T-cell (primary cell): ENCODE results near the gene SUSD1. TPM values are rescaled to one million over a fixed set of nuclear protein-coding genes. Genes with fewer than 3 reads are reported as not detected.

Experiments
- ATAC-seq, 4 experiments: fragments of 200-7000 bp in 3 of 4; fragments of 150-1000 bp in 1 of 4; cut with Tn5 transposase; replicated peaks in 1 of 4; 1 replicate in 3 of 4; 2 replicates in 1 of 4; pipeline ENCODE4 v1.10.0; 2021; ENCODE audit warnings: moderate library complexity in 3 of 4, mild to moderate bottlenecking in 2 of 4, moderate number of reproducible peaks in 1 of 4
- CTCF ChIA-PET, 2 donors: fragments of 300-600 bp; sonication (Branson Sonifier 250); formaldehyde crosslinking; loops; one replicate each; lab custom pipeline; 2022; ENCODE audit warnings: antibody characterized with exemption in 2 of 2; lab: Charles Lee
- POLR2A ChIA-PET, 2 donors: fragments of 300-600 bp; sonication (Branson Sonifier 250); formaldehyde crosslinking; loops; one replicate each; lab custom pipeline; 2022; ENCODE audit warnings: antibody characterized with exemption in 2 of 2; lab: Charles Lee
- DNase-seq, 35 experiments: peaks; one replicate each; pipeline versions ENCODE4 v3.0.0 to v3.0.0-alpha.2; 2013 to 2023
- H3K27ac ChIP-seq: one replicate; pipeline ENCODE4 v1.5.1; 2013; ENCODE audit warnings: low read length
- H3K27me3 ChIP-seq, 2 experiments: replicated peaks in 1 of 2; 1 replicate in 1 of 2; 2 replicates in 1 of 2; pipeline versions ENCODE4 v1.6.1 to v1.7.0; 2013; ENCODE audit warnings: low read length in 1 of 2, mixed read lengths in 1 of 2; ENCODE audit not compliant: control insufficient read depth in 2 of 2, insufficient read depth in 2 of 2; ENCODE audit errors: extremely low read depth in 1 of 2
- H3K36me3 ChIP-seq, 2 donors: 1 replicate in 1 of 2; 2 replicates in 1 of 2; pipeline versions ENCODE4 v1.6.1 to v1.7.0; 2013; ENCODE audit warnings: low read length in 1 of 2; ENCODE audit not compliant: control insufficient read depth in 2 of 2, insufficient read depth in 1 of 2; ENCODE audit errors: extremely low read depth in 1 of 2
- H3K4me1 ChIP-seq, 2 experiments: 1 replicate in 1 of 2; 2 replicates in 1 of 2; pipeline versions ENCODE4 v1.6.1 to v1.7.0; 2013; ENCODE audit warnings: low read length in 2 of 2, mixed read lengths in 1 of 2; ENCODE audit not compliant: insufficient read depth in 2 of 2, control insufficient read depth in 1 of 2; ENCODE audit errors: extremely low read depth in 1 of 2
- H3K4me3 ChIP-seq, 2 donors: 1 replicate in 1 of 2; 2 replicates in 1 of 2; pipeline versions ENCODE4 v1.5.1 to v1.7.0; 2013; ENCODE audit warnings: mild to moderate bottlenecking in 2 of 2, low read length in 1 of 2, moderate library complexity in 1 of 2; ENCODE audit not compliant: control insufficient read depth in 1 of 2; ENCODE audit errors: extremely low read depth in 1 of 2
- H3K9me3 ChIP-seq: 2 replicates; pipeline ENCODE4 v1.7.0; 2013
- H3K27ac Mint-ChIP-seq, 2 donors: one replicate each; pipeline ENCODE4 v1.8.0; 2020 to 2021; ENCODE audit warnings: mild to moderate bottlenecking in 2 of 2, mixed read lengths in 2 of 2
- H3K27me3 Mint-ChIP-seq, 2 donors: one replicate each; pipeline ENCODE4 v1.8.0; 2021 to 2022; ENCODE audit warnings: mixed read lengths in 2 of 2
- H3K36me3 Mint-ChIP-seq: one replicate; pipeline ENCODE4 v1.8.0; 2021; ENCODE audit warnings: mixed read lengths
- H3K4me1 Mint-ChIP-seq, 3 donors: one replicate each; pipeline ENCODE4 v1.8.0; 2020 to 2022; ENCODE audit warnings: mixed read lengths in 3 of 3, mild to moderate bottlenecking in 1 of 3
- H3K4me3 Mint-ChIP-seq, 3 donors: one replicate each; pipeline ENCODE4 v1.8.0; 2020 to 2022; ENCODE audit warnings: mild to moderate bottlenecking in 3 of 3, mixed read lengths in 3 of 3, moderate library complexity in 3 of 3
- H3K9me3 Mint-ChIP-seq, 3 donors: one replicate each; pipeline ENCODE4 v1.8.0; 2020 to 2022; ENCODE audit warnings: mixed read lengths in 3 of 3
- WGBS: methylation state at CpG from one replicate; pipeline ENCODE4 v1.1.5; 2013; ENCODE audit warnings: missing lambda C conversion rate; ENCODE audit not compliant: insufficient coverage; 5-methylcytosine and 5-hydroxymethylcytosine counted together
- total RNA-seq, 35 experiments: library from RNA in 6 of 35; stranded (reverse) in 6 of 35; fragments of 120-200 nt in 1 of 35; gene quantifications; one replicate each; pipeline versions ENCODE4 v1.2.1 to v1.2.4 and lab custom pipeline; 2013 to 2026

SUSD1 gene
- total RNA-seq, 5 donors from 2014 or later (not counting 1 experiment from before 2014, with no cell fraction given): 5.6 to 17.5 (median 7.9) TPM

DNA sequence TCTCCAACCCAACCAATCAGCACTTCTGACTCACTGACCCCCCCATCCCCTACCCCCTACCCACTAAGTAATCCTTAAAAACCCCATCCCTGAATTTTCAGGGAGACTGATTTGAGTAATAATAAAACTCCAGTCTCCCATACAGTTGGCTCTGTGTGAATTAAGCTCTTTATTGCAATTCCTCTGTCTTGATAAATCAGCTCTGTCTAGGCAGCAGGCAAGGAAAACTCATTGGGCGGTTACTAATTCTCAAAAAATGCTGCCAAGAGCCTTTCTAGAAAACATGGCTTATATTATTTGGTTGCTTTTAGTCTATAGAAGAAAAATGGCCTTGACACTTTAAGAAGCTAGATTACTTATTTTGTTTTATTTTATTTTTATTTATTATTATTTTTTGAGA, 131.7 kb downstream of the SUSD1 start:
- no peak for DNase-seq
- H3K27ac Mint-ChIP-seq: no peak overlapping the region
- H3K4me3 Mint-ChIP-seq: no peak overlapping the region
- ChIA-PET POLR2A (no interaction called here), CTCF (no interaction called here)
- Histone ChIP-seq H3K27ac (no peak overlapping the region), H3K4me3 (no peak overlapping the region), H3K4me1 (peaks cover 5 to 8% of the 10 kb centered on the region in 2 experiments), H3K36me3 (no peaks in the 10 kb centered on the region), H3K27me3 (peaks cover 2 to 12% of the 10 kb centered on the region in 2 experiments), H3K9me3 (no peaks in the 10 kb centered on the region)
- H3K9me3 Mint-ChIP-seq: peaks cover 9 to 14% (median 11%) of the 10 kb centered on the region in 3 donors
- H3K36me3 Mint-ChIP-seq: peaks cover 37% of the 10 kb centered on the region
- no peak for ATAC-seq
- no CpG with 5 or more reads among the region's 1 CpG for WGBS
- H3K4me1 Mint-ChIP-seq: peaks cover 20 to 30% (median 25%) of the 10 kb centered on the region in 3 donors
- peaks cover 0 to 6% of the 10 kb centered on the region in 2 donors for H3K27me3 Mint-ChIP-seq

DNA sequence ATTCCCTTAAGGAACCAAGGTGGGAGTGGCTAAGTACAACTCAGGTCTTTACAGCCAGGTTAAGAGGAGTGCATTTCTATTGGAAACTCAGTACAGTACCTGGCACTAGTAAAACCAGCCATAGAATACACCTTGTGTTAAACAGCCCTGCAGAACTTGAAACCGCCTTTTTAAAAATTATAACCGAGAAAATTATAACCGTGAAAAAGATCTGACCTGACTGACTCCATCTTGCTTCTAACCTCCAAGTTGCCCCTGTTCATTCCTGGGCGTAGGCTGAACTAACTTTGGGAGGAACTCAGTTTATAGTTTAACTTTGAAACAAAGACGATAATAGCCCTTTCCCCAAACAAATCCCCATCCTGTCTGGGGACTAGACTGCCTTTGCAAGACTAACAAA, 132.3 kb downstream of the SUSD1 start:
- Mint-ChIP-seq H3K4me1 (peaks cover 24 to 34% (median 27%) of the 10 kb centered on the region in 3 donors), H3K27me3 (peaks cover 0 to 6% of the 10 kb centered on the region in 2 donors), H3K36me3 (peaks cover 32% of the 10 kb centered on the region), H3K27ac (no peak overlapping the region), H3K9me3 (peaks cover 6 to 7% (median 6%) of the 10 kb centered on the region in 3 donors), H3K4me3 (no peak overlapping the region)
- H3K4me1 ChIP-seq: peaks cover 10 to 13% of the 10 kb centered on the region in 2 experiments
- peaks cover 2 to 12% of the 10 kb centered on the region in 2 experiments for H3K27me3 ChIP-seq
- H3K9me3 ChIP-seq: no peaks in the 10 kb centered on the region
- ChIA-PET POLR2A (no interaction called here), CTCF (no interaction called here)
- H3K27ac ChIP-seq: no peak overlapping the region
- WGBS: 90% methylated on average over 3 of the region's 5 CpGs
- H3K4me3 ChIP-seq: no peak overlapping the region
- ATAC-seq: no peak
- DNase-seq: no peak
- H3K36me3 ChIP-seq: no peaks in the 10 kb centered on the region

DNA sequence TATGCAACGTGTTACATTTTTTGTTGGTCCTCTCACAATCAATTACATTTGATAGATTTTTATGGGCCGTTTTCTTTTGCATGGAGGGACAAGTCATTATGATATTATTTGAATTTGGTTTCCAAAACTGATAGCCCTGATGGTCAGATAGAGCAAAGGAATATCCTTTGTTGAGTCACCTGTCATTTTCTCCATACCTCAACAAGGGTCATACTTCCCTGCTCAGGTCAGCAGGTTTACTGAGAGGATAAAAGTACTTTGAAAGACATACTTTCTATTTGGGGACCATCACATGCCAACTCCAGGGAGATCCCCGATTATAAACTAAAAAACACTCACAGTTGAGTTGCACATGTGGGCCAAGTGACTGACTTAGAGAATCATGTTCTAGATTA, 132.9 kb downstream of the SUSD1 start:
- CTCF ChIA-PET: no interaction called here
- Histone ChIP-seq H3K4me3 (no peak overlapping the region), H3K9me3 (no peaks in the 10 kb centered on the region), H3K27ac (no peak overlapping the region), H3K27me3 (peaks cover 2 to 12% of the 10 kb centered on the region in 2 experiments), H3K4me1 (peaks cover 13 to 14% of the 10 kb centered on the region in 2 experiments), H3K36me3 (no peaks in the 10 kb centered on the region)
- DNase-seq (no peak), ATAC-seq (no peak)
- no peak overlapping the region for H3K27ac Mint-ChIP-seq
- no peak overlapping the region for H3K4me3 Mint-ChIP-seq
- H3K9me3 Mint-ChIP-seq: peaks cover 2 to 3% (median 3%) of the 10 kb centered on the region in 3 donors
- POLR2A ChIA-PET: no interaction called here
- no CpG with 5 or more reads among the region's 3 CpGs for WGBS
- H3K4me1 Mint-ChIP-seq: peaks cover 25 to 34% (median 28%) of the 10 kb centered on the region in 3 donors
- peaks cover 0 to 6% of the 10 kb centered on the region in 2 donors for H3K27me3 Mint-ChIP-seq
- H3K36me3 Mint-ChIP-seq: peaks cover 28% of the 10 kb centered on the region

DNA sequence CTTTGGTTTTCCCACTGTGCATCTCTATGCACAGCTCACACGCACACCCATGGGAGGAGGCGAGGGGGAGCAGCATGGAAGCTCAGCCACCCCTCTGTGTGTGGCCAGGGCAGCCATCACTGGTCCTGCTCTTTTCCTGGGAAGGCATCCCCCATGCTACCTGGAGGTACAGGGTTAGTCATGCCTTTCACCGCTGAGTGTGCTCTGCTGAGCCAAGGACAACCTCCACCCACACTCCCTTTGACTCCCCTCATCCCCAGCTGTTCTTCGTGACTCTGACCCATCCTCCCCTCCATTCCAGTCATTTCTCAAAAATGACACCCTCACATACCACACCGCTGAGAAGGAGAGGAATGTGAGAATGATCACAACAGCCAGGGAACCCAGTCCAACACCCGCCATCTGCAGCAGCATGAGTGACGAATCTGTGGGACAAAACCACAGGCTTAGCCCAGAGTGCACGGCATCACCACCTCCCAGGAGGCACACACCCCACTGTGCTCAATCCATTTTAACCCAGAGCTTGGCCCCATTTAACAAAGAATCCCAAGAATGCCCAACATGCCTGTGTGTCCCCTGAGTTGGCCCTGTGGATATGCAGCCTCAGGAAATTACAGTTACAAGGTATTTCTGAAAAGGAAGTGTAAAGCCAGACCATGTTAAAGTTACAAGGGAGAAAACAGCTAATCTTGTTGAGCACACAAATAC, 133.4 kb downstream of the SUSD1 start:
- H3K4me1 ChIP-seq: peaks cover 16 to 19% of the 10 kb centered on the region in 2 experiments
- DNase-seq (no peak), ATAC-seq (no peak)
- peaks cover 2 to 12% of the 10 kb centered on the region in 2 experiments for H3K27me3 ChIP-seq
- Mint-ChIP-seq H3K9me3 (no peaks in the 10 kb centered on the region), H3K27me3 (peaks cover 0 to 6% of the 10 kb centered on the region in 2 donors), H3K36me3 (peaks cover 26% of the 10 kb centered on the region), H3K4me1 (peaks cover 27 to 37% (median 34%) of the 10 kb centered on the region in 3 donors), H3K27ac (no peak overlapping the region), H3K4me3 (no peak overlapping the region)
- no peak overlapping the region for H3K4me3 ChIP-seq
- H3K36me3 ChIP-seq: no peaks in the 10 kb centered on the region
- no peak overlapping the region for H3K27ac ChIP-seq
- H3K9me3 ChIP-seq: no peaks in the 10 kb centered on the region
- WGBS: 90% methylated on average over 4 of the region's 8 CpGs
- CTCF ChIA-PET: no interaction called here
- POLR2A ChIA-PET: no interaction called here

DNA sequence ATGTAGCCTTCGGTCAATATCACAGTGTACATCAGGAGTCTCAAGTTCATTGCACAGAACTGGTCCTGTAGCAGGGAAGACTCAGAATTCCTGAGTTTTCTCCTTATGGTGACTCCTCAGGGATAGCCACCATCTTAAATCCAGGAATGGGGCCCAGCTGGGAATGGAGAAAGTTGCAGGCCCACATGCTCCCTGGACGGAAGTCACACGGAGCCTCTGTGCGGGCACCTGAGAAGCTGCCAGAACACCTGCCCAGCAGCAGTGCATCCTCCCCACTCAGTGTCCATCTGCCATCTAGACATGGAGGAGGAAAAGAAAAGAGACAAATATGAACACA, 133.9 kb downstream of the SUSD1 start:
- H3K36me3 ChIP-seq: no peaks in the 10 kb centered on the region
- no peak overlapping the region for H3K4me3 ChIP-seq
- CTCF ChIA-PET: no interaction called here
- Mint-ChIP-seq H3K27ac (no peak overlapping the region), H3K36me3 (peaks cover 26% of the 10 kb centered on the region), H3K9me3 (no peaks in the 10 kb centered on the region), H3K4me1 (peaks cover 27 to 40% (median 34%) of the 10 kb centered on the region in 3 donors), H3K27me3 (peaks cover 0 to 6% of the 10 kb centered on the region in 2 donors), H3K4me3 (no peak overlapping the region)
- H3K4me1 ChIP-seq: peaks cover 21 to 24% of the 10 kb centered on the region in 2 experiments
- peaks cover 2 to 12% of the 10 kb centered on the region in 2 experiments for H3K27me3 ChIP-seq
- no peak overlapping the region for H3K27ac ChIP-seq
- POLR2A ChIA-PET: no interaction called here
- 100% methylated on average over 1 of the region's 4 CpGs for WGBS
- no peaks in the 10 kb centered on the region for H3K9me3 ChIP-seq
- DNase-seq (no peak), ATAC-seq (no peak)

DNA sequence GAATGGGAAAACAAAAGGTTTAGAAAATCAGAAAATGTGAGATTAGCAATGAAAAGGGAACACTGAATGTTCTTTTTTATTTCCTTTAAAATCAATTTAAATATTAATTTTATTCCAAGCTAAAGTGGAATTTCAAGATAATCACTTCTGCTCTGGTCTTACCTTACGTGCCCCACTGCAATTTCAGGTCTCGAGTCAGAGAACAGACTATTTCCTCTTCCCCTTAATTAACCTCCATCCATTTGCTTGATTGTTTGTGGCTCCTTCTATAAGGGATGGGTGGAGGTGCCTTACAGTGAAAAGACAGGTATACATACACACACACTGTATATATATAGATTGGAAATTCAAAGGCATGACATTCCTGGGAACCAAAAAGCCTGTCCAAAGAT, 137.1 kb downstream of the SUSD1 start:
- CTCF ChIA-PET: interaction anchor here in 1 of 2 donors (0.6 kb wide), 1 partner anchor 419 kb away, joined by 3 read pairs; no protein-coding TSS in a partner anchor
- Mint-ChIP-seq H3K27ac (peak overlapping the region; percentile 38 to 53), H3K4me1 (peaks cover 55 to 69% (median 57%) of the 10 kb centered on the region in 3 donors), H3K27me3 (no peaks in the 10 kb centered on the region), H3K4me3 (peak overlapping the region in 1 of 3 donors; percentile 54), H3K36me3 (peaks cover 17% of the 10 kb centered on the region), H3K9me3 (no peaks in the 10 kb centered on the region)
- no CpG with 5 or more reads among the region's 2 CpGs for WGBS
- Histone ChIP-seq H3K36me3 (no peaks in the 10 kb centered on the region), H3K4me3 (peak overlapping the region; percentile 8 to 51), H3K27me3 (peaks cover 2 to 16% of the 10 kb centered on the region in 2 experiments), H3K9me3 (no peaks in the 10 kb centered on the region), H3K4me1 (peaks cover 36 to 45% of the 10 kb centered on the region in 2 experiments), H3K27ac (peak overlapping the region; percentile 47)
- DNase-seq (no peak), ATAC-seq (peak; percentile 25 to 50 (median 46))
- POLR2A ChIA-PET: no interaction called here
